Measurements from ENCODE around the gene RNF26.

The RNF26 gene

DNA sequence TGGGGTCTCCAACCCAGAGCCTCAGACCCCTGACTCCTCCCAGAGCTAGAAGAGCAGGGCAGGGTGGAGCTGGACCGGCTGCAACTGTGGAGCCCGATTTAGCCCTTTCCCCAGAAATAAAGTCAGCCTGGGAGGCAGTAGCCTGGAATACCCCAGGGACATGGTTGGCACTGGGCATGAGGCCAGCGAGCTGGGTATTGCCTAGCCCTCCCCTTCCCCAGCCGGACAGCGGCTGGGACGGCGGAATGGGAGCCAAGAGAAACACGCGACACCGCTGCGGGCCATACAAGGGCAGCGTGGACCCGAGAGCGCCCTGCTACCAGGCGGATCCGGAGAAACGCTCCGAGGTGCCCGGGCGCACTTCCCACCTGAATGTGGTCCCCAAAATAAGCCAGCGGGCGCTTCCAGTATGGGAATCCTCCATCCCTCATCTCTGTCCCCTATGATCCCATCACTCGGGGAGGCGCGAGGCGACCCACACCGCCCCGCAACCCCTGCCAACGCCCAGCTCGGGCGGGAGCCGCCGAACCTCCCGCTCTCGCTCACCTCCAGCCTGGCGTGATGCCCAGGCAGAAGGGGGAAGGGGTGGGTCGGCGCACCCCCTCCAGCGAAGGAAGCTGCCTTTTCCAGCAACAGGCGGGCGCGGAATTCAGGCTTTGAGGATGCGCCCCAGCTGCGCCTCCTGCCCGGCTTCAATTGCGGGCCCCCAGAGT is 18.2 kb upstream of the RNF26 start:
- Histone ChIP-seq H3K36me3 (ENCODE audit: control insufficient read depth in 2 of 2, insufficient read depth in 1 of 2, low read length in 2 of 2) (peaks cover 0 to 30% of the 10 kb centered on the region in 2 experiments; a peak in 1 of 3 replicates), H3K27ac (ENCODE audit: extremely low read depth, low read depth, low read length) (peak overlapping the region; percentile 62; the same call in 1 of the 2 replicates), H3K9me3 (ENCODE audit: control insufficient read depth, insufficient read depth, low read depth, low read length) (no peaks in the 10 kb centered on the region), H3K4me3 (ENCODE audit: low read depth, low read length) (peak overlapping the region; percentile 67), H3K4me1 (ENCODE audit: control insufficient read depth, insufficient read depth, low read length) (no peaks in the 10 kb centered on the region; the same call in 1 of the 2 replicates)
- CTCF ChIA-PET: interaction anchor here (0.7 to 15.8 kb wide), 5 partner anchors 7 to 159 kb away, joined by 3 to 151 read pairs (median 4); partner anchors contain the start of gene C1QTNF5
- POLR2A ChIA-PET: interaction anchor here (0.5 to 4.4 kb wide), 21 partner anchors 8 to 231 kb away, joined by 3 to 35 read pairs (median 5); partner anchors contain the start of genes C2CD2L, CBL, DPAGT1 and HINFP
- TF ChIP-seq ZNF785 (tag by site-specific recombination; IDR thresholded peaks at IDR 0.05): no peak
- TF ChIP-seq, protein P1, sequence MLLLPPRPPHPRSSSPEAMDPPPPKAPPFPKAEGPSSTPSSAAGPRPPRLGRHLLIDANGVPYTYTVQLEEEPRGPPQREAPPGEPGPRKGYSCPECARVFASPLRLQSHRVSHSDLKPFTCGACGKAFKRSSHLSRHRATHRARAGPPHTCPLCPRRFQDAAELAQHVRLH (tag by site-specific recombination; IDR thresholded peaks at IDR 0.05): no peak
- TF ChIP-seq OVOL3 (tag by site-specific recombination; IDR thresholded peaks at IDR 0.05): no peak
- TF ChIP-seq, protein P2, sequence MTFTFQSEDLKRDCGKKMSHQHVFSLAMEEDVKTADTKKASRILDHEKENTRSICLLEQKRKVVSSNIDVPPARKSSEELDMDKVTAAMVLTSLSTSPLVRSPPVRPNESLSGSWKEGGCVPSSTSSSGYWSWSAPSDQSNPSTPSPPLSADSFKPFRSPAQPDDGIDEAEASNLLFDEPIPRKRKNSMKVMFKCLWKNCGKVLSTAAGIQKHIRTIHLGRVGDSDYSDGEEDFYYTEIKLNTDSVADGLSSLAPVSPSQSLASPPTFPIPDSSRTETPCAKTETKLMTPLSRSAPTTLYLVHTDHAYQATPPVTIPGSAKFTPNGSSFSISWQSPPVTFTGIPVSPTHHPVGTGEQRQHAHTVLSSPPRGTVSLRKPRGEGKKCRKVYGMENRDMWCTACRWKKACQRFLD (tag by site-specific recombination; IDR thresholded peaks at IDR 0.05): no peak
- TF ChIP-seq, protein P3, sequence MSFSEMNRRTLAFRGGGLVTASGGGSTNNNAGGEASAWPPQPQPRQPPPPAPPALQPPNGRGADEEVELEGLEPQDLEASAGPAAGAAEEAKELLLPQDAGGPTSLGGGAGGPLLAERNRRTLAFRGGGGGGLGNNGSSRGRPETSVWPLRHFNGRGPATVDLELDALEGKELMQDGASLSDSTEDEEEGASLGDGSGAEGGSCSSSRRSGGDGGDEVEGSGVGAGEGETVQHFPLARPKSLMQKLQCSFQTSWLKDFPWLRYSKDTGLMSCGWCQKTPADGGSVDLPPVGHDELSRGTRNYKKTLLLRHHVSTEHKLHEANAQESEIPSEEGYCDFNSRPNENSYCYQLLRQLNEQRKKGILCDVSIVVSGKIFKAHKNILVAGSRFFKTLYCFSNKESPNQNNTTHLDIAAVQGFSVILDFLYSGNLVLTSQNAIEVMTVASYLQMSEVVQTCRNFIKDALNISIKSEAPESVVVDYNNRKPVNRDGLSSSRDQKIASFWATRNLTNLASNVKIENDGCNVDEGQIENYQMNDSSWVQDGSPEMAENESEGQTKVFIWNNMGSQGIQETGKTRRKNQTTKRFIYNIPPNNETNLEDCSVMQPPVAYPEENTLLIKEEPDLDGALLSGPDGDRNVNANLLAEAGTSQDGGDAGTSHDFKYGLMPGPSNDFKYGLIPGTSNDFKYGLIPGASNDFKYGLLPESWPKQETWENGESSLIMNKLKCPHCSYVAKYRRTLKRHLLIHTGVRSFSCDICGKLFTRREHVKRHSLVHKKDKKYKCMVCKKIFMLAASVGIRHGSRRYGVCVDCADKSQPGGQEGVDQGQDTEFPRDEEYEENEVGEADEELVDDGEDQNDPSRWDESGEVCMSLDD (tag by site-specific recombination; IDR thresholded peaks at IDR 0.05): no peak; the same call in 1 of the 2 replicates
- no peak for TF ChIP-seq ZNF596 (tag by site-specific recombination; IDR thresholded peaks at IDR 0.05)
- no peak for TF ChIP-seq ZFP41 (tag by site-specific recombination; IDR thresholded peaks at IDR 0.05; ENCODE audit: borderline replicate concordance)
- no peak for TF ChIP-seq ZNF10 (tag by site-specific recombination; IDR thresholded peaks at IDR 0.05)
- TF ChIP-seq, protein P4, sequence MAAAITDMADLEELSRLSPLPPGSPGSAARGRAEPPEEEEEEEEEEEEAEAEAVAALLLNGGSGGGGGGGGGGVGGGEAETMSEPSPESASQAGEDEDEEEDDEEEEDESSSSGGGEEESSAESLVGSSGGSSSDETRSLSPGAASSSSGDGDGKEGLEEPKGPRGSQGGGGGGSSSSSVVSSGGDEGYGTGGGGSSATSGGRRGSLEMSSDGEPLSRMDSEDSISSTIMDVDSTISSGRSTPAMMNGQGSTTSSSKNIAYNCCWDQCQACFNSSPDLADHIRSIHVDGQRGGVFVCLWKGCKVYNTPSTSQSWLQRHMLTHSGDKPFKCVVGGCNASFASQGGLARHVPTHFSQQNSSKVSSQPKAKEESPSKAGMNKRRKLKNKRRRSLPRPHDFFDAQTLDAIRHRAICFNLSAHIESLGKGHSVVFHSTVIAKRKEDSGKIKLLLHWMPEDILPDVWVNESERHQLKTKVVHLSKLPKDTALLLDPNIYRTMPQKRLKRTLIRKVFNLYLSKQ (tag by site-specific recombination; IDR thresholded peaks at IDR 0.05; ENCODE audit: borderline replicate concordance): no peak
- peak; percentile 69 for TF ChIP-seq KLF16 (tag by site-specific recombination; IDR thresholded peaks at IDR 0.05)
- no peak for TF ChIP-seq WT1 (tag by site-specific recombination; IDR thresholded peaks at IDR 0.05)
- no peak for TF ChIP-seq ZNF146 (tag by site-specific recombination; IDR thresholded peaks at IDR 0.05)
- TF ChIP-seq ZSCAN30 (tag by site-specific recombination; IDR thresholded peaks at IDR 0.05): 0 out of 2 replicates have a peak, but pooled peaks have one; percentile 12
- no peak for TF ChIP-seq ZNF266 (tag by site-specific recombination; IDR thresholded peaks at IDR 0.05; ENCODE audit: low read depth)
- no peak for TF ChIP-seq ZNF416 (tag by site-specific recombination; IDR thresholded peaks at IDR 0.05)
- TF ChIP-seq BCL11B (tag by site-specific recombination; IDR thresholded peaks at IDR 0.05; ENCODE audit: low read depth): no peak
- no peak for TF ChIP-seq ZNF311 (tag by site-specific recombination; IDR thresholded peaks at IDR 0.05; ENCODE audit: borderline replicate concordance)
- TF ChIP-seq, protein P5, sequence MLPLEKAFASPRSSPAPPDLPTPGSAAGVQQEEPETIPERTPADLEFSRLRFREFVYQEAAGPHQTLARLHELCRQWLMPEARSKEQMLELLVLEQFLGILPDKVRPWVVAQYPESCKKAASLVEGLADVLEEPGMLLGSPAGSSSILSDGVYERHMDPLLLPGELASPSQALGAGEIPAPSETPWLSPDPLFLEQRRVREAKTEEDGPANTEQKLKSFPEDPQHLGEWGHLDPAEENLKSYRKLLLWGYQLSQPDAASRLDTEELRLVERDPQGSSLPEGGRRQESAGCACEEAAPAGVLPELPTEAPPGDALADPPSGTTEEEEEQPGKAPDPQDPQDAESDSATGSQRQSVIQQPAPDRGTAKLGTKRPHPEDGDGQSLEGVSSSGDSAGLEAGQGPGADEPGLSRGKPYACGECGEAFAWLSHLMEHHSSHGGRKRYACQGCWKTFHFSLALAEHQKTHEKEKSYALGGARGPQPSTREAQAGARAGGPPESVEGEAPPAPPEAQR (tag by site-specific recombination; IDR thresholded peaks at IDR 0.05): no peak
- no peak for TF ChIP-seq SP2 (tag by site-specific recombination; IDR thresholded peaks at IDR 0.05)
- TF ChIP-seq, protein P6, sequence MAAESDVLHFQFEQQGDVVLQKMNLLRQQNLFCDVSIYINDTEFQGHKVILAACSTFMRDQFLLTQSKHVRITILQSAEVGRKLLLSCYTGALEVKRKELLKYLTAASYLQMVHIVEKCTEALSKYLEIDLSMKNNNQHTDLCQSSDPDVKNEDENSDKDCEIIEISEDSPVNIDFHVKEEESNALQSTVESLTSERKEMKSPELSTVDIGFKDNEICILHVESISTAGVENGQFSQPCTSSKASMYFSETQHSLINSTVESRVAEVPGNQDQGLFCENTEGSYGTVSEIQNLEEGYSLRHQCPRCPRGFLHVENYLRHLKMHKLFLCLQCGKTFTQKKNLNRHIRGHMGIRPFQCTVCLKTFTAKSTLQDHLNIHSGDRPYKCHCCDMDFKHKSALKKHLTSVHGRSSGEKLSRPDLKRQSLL (tag by site-specific recombination; IDR thresholded peaks at IDR 0.05): no peak
- peak; percentile 84 for TF ChIP-seq FEZF1 (tag by site-specific recombination; IDR thresholded peaks at IDR 0.05)
- TF ChIP-seq GLIS1 (tag by site-specific recombination; IDR thresholded peaks at IDR 0.05): no peak
- TF ChIP-seq ZNF776 (tag by site-specific recombination; IDR thresholded peaks at IDR 0.05; ENCODE audit: borderline replicate concordance): no peak
- TF ChIP-seq ZSCAN23 (tag by site-specific recombination; IDR thresholded peaks at IDR 0.05): no peak
- TF ChIP-seq ZNF16 (tag by site-specific recombination; IDR thresholded peaks at IDR 0.05; ENCODE audit: low read depth): no peak
- no peak for TF ChIP-seq TCF7L2 (IDR thresholded peaks at IDR 0.05; ENCODE audit: borderline replicate concordance, low read depth, low read length)
- TF ChIP-seq ZNF558 (tag by site-specific recombination; IDR thresholded peaks at IDR 0.05): no peak
- 0 out of 2 replicates have a peak, but pooled peaks have one; percentile 15 for TF ChIP-seq ZXDB (tag by site-specific recombination; IDR thresholded peaks at IDR 0.05)

Data from HEK293 (cell line).